ENCODE measurements around the gene NEDD4L. TPM values are rescaled to one million over a fixed set of nuclear protein-coding genes. Genes with fewer than 3 reads are reported as not detected.

NEDD4L gene
- polyA plus RNA-seq, 1 of the 3 experiments (the other 2 are of a cell fraction) = 13.2 TPM

DNA sequence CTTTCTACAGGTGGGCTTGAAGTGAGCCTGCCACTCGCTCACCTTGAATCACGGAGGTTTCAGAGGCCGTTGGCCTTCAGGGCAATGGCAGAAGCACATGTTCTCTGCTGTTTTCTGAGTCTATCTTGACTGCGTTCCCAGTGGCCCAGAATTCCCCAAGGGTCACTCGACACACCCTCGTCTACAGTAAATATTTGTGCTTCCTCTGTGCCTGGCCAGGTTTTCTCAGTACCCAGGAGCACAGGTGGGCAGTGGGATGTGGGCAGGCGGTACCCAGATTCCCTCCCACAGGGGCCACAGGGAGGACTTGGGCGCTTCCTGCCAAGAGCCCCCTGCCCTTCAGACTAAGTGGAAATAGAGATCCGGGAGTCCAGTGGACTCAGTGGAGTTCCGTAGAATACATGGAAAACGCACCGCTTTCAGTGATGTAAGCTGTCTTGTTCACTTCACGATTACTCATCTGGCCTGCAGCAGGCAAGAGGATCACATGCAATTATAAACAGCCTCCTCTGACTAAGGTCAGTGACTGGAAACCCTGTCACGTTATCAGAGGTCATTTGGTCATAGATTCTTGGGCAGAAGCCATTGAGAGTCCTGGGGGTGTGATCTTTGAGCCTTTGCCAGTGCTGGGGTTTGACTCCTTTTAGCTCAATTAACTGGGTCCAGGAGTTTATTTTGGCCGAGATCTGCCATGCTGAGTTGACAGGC is 179.8 kb downstream of the NEDD4L start:
- peak overlapping the region; percentile 43; the same call in 1 of the 2 replicates for H3K9ac ChIP-seq
- no peaks in the 10 kb centered on the region for H3K36me3 ChIP-seq (replicated peaks in 1 of 2; ENCODE audit: control insufficient read depth in 1 of 2, insufficient read depth in 2 of 2, low read length in 1 of 2)
- peak; percentile 50 for DNase-seq
- peak overlapping the region; percentile 65 to 87 for H3K27ac ChIP-seq (ENCODE audit: low read depth in 2 of 2, low read length in 1 of 2)
- H2AFZ ChIP-seq (ENCODE audit: low read depth) = 0 out of 2 replicates have a peak overlapping the region, but pooled peaks have one; percentile 0
- WGBS (ENCODE audit: low lambda C conversion rate) = 57% methylated on average over 10 of the region's 15 CpGs
- H4K20me1 ChIP-seq (ENCODE audit: insufficient read depth) = no peaks in the 10 kb centered on the region
- peak overlapping the region; percentile 67 for H3K4me2 ChIP-seq
- H3K27me3 ChIP-seq (ENCODE audit: insufficient read depth) = no peaks in the 10 kb centered on the region
- H3K79me2 ChIP-seq (ENCODE audit: insufficient read depth) = no peaks in the 10 kb centered on the region
- H3F3A ChIP-seq (replicated peaks; ENCODE audit: insufficient read depth) = peaks cover 16% of the 10 kb centered on the region
- POLR2A ChIA-PET = no interaction called here
- no peaks in the 10 kb centered on the region for H3K9me3 ChIP-seq
- H3K9me2 ChIP-seq = no peaks in the 10 kb centered on the region
- peak overlapping the region; percentile 12 to 15; a peak in 2 of 4 replicates for H3K4me3 ChIP-seq (ENCODE audit: low read depth in 2 of 2, low read length in 1 of 2)
- H3K4me1 ChIP-seq (ENCODE audit: control insufficient read depth in 1 of 2, insufficient read depth in 2 of 2, low read depth in 1 of 2, low read length in 1 of 2) = peaks cover 18 to 40% of the 10 kb centered on the region in 2 experiments
- CTCF ChIA-PET = interaction anchor here (0.6 to 1.3 kb wide), 6 partner anchors 22 to 557 kb away, joined by 3 read pairs; partner anchors contain the start of gene NEDD4L
- TF ChIP-seq TCF12 (IDR thresholded peaks at IDR 0.05) (peak; percentile 90), GATA2 (CRISPR knock-in tag; IDR thresholded peaks at IDR 0.05) (no peak), EP300 (IDR thresholded peaks at IDR 0.05; ENCODE audit: borderline replicate concordance in 1 of 2, low read depth in 1 of 2, low read length in 1 of 2) (peak in 1 of 2 experiments; percentile 79; a peak in 2 of 4 replicates), FOXM1 (IDR thresholded peaks at IDR 0.05; ENCODE audit: low read depth) (no peak), MXI1 (IDR thresholded peaks at IDR 0.05; ENCODE audit: low read depth, low read length) (no peak; the same call in 1 of the 2 replicates), NFIC (IDR thresholded peaks at IDR 0.05; ENCODE audit: borderline replicate concordance) (peak; percentile 85), JUND (IDR thresholded peaks at IDR 0.05) (peak; percentile 78), YY1 (IDR thresholded peaks at IDR 0.05; ENCODE audit: low read depth) (peak; percentile 35; the same call in 1 of the 2 replicates), FOSL2 (IDR thresholded peaks at IDR 0.05; ENCODE audit: borderline replicate concordance, low read depth) (peak; percentile 85), RXRA (IDR thresholded peaks at IDR 0.05; ENCODE audit: borderline replicate concordance, low read depth) (peak; percentile 96), FOXJ3 (CRISPR knock-in tag; IDR thresholded peaks at IDR 0.05) (no peak), POLR2AphosphoS5 (IDR thresholded peaks at IDR 0.05; ENCODE audit: low read depth, low read length) (peak; percentile 77; the same call in 1 of the 2 replicates), MEF2A (IDR thresholded peaks at IDR 0.05; ENCODE audit: borderline replicate concordance, low read depth) (peak; percentile 15; the same call in 1 of the 2 replicates)
- TF ChIP-seq, protein P1, sequence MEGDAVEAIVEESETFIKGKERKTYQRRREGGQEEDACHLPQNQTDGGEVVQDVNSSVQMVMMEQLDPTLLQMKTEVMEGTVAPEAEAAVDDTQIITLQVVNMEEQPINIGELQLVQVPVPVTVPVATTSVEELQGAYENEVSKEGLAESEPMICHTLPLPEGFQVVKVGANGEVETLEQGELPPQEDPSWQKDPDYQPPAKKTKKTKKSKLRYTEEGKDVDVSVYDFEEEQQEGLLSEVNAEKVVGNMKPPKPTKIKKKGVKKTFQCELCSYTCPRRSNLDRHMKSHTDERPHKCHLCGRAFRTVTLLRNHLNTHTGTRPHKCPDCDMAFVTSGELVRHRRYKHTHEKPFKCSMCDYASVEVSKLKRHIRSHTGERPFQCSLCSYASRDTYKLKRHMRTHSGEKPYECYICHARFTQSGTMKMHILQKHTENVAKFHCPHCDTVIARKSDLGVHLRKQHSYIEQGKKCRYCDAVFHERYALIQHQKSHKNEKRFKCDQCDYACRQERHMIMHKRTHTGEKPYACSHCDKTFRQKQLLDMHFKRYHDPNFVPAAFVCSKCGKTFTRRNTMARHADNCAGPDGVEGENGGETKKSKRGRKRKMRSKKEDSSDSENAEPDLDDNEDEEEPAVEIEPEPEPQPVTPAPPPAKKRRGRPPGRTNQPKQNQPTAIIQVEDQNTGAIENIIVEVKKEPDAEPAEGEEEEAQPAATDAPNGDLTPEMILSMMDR (IDR thresholded peaks at IDR 0.05) = no peak
- TF ChIP-seq, protein P2, sequence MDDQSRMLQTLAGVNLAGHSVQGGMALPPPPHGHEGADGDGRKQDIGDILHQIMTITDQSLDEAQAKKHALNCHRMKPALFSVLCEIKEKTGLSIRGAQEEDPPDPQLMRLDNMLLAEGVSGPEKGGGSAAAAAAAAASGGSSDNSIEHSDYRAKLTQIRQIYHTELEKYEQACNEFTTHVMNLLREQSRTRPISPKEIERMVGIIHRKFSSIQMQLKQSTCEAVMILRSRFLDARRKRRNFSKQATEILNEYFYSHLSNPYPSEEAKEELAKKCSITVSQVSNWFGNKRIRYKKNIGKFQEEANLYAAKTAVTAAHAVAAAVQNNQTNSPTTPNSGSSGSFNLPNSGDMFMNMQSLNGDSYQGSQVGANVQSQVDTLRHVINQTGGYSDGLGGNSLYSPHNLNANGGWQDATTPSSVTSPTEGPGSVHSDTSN (IDR thresholded peaks at IDR 0.05) = peak; percentile 88
- TF ChIP-seq, protein P3, sequence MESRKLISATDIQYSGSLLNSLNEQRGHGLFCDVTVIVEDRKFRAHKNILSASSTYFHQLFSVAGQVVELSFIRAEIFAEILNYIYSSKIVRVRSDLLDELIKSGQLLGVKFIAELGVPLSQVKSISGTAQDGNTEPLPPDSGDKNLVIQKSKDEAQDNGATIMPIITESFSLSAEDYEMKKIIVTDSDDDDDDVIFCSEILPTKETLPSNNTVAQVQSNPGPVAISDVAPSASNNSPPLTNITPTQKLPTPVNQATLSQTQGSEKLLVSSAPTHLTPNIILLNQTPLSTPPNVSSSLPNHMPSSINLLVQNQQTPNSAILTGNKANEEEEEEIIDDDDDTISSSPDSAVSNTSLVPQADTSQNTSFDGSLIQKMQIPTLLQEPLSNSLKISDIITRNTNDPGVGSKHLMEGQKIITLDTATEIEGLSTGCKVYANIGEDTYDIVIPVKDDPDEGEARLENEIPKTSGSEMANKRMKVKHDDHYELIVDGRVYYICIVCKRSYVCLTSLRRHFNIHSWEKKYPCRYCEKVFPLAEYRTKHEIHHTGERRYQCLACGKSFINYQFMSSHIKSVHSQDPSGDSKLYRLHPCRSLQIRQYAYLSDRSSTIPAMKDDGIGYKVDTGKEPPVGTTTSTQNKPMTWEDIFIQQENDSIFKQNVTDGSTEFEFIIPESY (IDR thresholded peaks at IDR 0.05; ENCODE audit: borderline replicate concordance, low read depth) = no peak
- TF ChIP-seq, protein P4, sequence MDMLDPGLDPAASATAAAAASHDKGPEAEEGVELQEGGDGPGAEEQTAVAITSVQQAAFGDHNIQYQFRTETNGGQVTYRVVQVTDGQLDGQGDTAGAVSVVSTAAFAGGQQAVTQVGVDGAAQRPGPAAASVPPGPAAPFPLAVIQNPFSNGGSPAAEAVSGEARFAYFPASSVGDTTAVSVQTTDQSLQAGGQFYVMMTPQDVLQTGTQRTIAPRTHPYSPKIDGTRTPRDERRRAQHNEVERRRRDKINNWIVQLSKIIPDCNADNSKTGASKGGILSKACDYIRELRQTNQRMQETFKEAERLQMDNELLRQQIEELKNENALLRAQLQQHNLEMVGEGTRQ (IDR thresholded peaks at IDR 0.05; ENCODE audit: borderline replicate concordance, low read depth, low read length) = no peak
- TF ChIP-seq, protein P5, sequence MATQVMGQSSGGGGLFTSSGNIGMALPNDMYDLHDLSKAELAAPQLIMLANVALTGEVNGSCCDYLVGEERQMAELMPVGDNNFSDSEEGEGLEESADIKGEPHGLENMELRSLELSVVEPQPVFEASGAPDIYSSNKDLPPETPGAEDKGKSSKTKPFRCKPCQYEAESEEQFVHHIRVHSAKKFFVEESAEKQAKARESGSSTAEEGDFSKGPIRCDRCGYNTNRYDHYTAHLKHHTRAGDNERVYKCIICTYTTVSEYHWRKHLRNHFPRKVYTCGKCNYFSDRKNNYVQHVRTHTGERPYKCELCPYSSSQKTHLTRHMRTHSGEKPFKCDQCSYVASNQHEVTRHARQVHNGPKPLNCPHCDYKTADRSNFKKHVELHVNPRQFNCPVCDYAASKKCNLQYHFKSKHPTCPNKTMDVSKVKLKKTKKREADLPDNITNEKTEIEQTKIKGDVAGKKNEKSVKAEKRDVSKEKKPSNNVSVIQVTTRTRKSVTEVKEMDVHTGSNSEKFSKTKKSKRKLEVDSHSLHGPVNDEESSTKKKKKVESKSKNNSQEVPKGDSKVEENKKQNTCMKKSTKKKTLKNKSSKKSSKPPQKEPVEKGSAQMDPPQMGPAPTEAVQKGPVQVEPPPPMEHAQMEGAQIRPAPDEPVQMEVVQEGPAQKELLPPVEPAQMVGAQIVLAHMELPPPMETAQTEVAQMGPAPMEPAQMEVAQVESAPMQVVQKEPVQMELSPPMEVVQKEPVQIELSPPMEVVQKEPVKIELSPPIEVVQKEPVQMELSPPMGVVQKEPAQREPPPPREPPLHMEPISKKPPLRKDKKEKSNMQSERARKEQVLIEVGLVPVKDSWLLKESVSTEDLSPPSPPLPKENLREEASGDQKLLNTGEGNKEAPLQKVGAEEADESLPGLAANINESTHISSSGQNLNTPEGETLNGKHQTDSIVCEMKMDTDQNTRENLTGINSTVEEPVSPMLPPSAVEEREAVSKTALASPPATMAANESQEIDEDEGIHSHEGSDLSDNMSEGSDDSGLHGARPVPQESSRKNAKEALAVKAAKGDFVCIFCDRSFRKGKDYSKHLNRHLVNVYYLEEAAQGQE (IDR thresholded peaks at IDR 0.05; ENCODE audit: low read depth, low read length) = no peak
- TF ChIP-seq, protein P6, sequence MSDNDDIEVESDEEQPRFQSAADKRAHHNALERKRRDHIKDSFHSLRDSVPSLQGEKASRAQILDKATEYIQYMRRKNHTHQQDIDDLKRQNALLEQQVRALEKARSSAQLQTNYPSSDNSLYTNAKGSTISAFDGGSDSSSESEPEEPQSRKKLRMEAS (IDR thresholded peaks at IDR 0.05; ENCODE audit: low read depth) = peak; percentile 88
- TF ChIP-seq, protein P7, sequence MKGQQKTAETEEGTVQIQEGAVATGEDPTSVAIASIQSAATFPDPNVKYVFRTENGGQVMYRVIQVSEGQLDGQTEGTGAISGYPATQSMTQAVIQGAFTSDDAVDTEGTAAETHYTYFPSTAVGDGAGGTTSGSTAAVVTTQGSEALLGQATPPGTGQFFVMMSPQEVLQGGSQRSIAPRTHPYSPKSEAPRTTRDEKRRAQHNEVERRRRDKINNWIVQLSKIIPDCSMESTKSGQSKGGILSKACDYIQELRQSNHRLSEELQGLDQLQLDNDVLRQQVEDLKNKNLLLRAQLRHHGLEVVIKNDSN (IDR thresholded peaks at IDR 0.05; ENCODE audit: borderline replicate concordance, low read depth) = peak; percentile 33; the same call in 1 of the 2 replicates

Data from SK-N-SH (cell line).